GM18951 (cell line): Measurements from ENCODE around the gene LNX1.

Experiments
- POLR2A ChIP-seq: IDR thresholded peaks from 4 replicates; pipeline ENCODE4 v1.6.1; 2011; ENCODE audit warnings: mild to moderate bottlenecking; ENCODE audit not compliant: insufficient read length, insufficient read depth; ENCODE audit errors: extremely low read depth
- in situ Hi-C: fragments of 300-500 bp; cut with MboI; formaldehyde crosslinking; loops from one replicate; pipeline ENCODE4 v1.12.0; 2022; ENCODE audit warnings: low sequenced_read_pairs, mixed read lengths, inconsistent platforms; ENCODE audit not compliant: unreplicated experiment

Gene LNX1

GRCh38 chr4:53531585-53532224 is 59.6 kb downstream of the LNX1 start:
- in situ Hi-C loops = no loop called here
- no peak for TF ChIP-seq POLR2A

- no peak for TF ChIP-seq POLR2A
- in situ Hi-C loops = no loop called here
Observed at GRCh38 chr4:53529025-53529424, 62.3 kb downstream of the LNX1 start.

- in situ Hi-C loops = no loop called here
- TF ChIP-seq POLR2A = no peak
Observed at GRCh38 chr4:53527930-53528329, 63.4 kb downstream of the LNX1 start.

GRCh38 chr4:53527326-53527725 is 64.0 kb downstream of the LNX1 start:
- in situ Hi-C loops = no loop called here

GRCh38 chr4:53522334-53522733 is 69.0 kb downstream of the LNX1 start:
- TF ChIP-seq POLR2A = no peak
- in situ Hi-C loops = no loop called here

More at GRCh38 chr4:53527326-53527725, 64.0 kb downstream of the LNX1 start:
- no peak for TF ChIP-seq POLR2A

- in situ Hi-C loops = no loop called here
- TF ChIP-seq POLR2A = no peak
Observed at GRCh38 chr4:53520116-53520515, 71.2 kb downstream of the LNX1 start.

GRCh38 chr4:53518807-53519206 is 72.5 kb downstream of the LNX1 start:
- no peak for TF ChIP-seq POLR2A
- in situ Hi-C loops = no loop called here

- TF ChIP-seq POLR2A = no peak
- in situ Hi-C loops = no loop called here
Observed at GRCh38 chr4:53515076-53515475, 76.2 kb downstream of the LNX1 start.

- TF ChIP-seq POLR2A = no peak
- in situ Hi-C loops = no loop called here
Observed at GRCh38 chr4:53514509-53514908, 76.8 kb downstream of the LNX1 start.

GRCh38 chr4:53512608-53513007 is 78.7 kb downstream of the LNX1 start:
- in situ Hi-C loops = no loop called here
- no peak for TF ChIP-seq POLR2A

- in situ Hi-C loops = no loop called here
- no peak for TF ChIP-seq POLR2A
Observed at GRCh38 chr4:53511014-53511413, 80.3 kb downstream of the LNX1 start.

- TF ChIP-seq POLR2A = no peak
- in situ Hi-C loops = no loop called here
Observed at GRCh38 chr4:53510321-53510720, 81.0 kb downstream of the LNX1 start.

- in situ Hi-C loops = no loop called here
- no peak for TF ChIP-seq POLR2A
Observed at GRCh38 chr4:53508446-53508845, 82.8 kb downstream of the LNX1 start.

- in situ Hi-C loops = no loop called here
- TF ChIP-seq POLR2A = no peak
Observed at GRCh38 chr4:53507671-53508286, 83.5 kb downstream of the LNX1 start.
